Hepatocyte (in vitro differentiated cells): Measurements from ENCODE around the gene TPPP3.

Experiments
- EZH2 ChIP-seq: fragments of 200-600 bp; sonication (generic); IDR thresholded peaks from 2 replicates; pipeline ENCODE4 v1.6.1; 2016; ENCODE audit warnings: antibody characterized with exemption, mild to moderate bottlenecking, borderline replicate concordance
- EZH2phosphoT487 ChIP-seq: fragments of 200-600 bp; sonication (generic); IDR thresholded peaks from one replicate; pipeline ENCODE4 v1.6.1; 2018; ENCODE audit warnings: antibody characterized with exemption, mild to moderate bottlenecking, low read depth, moderate library complexity; ENCODE audit not compliant: unreplicated experiment, severe bottlenecking
- TF ChIP-seq, protein P1 (sequence below): fragments of 200-600 bp; sonication (generic); IDR thresholded peaks from 2 replicates; pipeline ENCODE4 v1.5.1; 2016; ENCODE audit warnings: antibody characterized with exemption, mild to moderate bottlenecking; ENCODE audit not compliant: poor library complexity

DNA sequence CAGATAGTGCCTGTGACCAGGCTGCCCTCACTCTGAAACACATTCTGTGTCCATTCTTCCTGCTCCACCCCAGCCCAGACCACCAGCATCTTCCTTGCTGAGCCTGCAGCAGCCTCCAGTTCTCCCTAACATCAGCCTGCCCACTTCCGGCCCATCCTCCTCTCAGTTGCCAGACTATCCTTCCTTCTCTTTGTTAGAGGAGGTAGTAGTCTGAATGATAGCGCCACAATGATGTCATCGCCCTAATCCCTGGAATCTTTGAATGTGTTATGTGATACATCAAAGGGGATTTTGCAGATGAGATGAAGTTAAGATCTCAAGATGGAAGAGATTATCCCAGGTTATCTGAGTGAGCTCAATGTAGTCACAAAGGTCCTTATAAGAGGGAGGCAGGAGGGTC, 26.2 kb upstream of the TPPP3 start:
- TF ChIP-seq, protein P1, sequence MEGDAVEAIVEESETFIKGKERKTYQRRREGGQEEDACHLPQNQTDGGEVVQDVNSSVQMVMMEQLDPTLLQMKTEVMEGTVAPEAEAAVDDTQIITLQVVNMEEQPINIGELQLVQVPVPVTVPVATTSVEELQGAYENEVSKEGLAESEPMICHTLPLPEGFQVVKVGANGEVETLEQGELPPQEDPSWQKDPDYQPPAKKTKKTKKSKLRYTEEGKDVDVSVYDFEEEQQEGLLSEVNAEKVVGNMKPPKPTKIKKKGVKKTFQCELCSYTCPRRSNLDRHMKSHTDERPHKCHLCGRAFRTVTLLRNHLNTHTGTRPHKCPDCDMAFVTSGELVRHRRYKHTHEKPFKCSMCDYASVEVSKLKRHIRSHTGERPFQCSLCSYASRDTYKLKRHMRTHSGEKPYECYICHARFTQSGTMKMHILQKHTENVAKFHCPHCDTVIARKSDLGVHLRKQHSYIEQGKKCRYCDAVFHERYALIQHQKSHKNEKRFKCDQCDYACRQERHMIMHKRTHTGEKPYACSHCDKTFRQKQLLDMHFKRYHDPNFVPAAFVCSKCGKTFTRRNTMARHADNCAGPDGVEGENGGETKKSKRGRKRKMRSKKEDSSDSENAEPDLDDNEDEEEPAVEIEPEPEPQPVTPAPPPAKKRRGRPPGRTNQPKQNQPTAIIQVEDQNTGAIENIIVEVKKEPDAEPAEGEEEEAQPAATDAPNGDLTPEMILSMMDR: no peak
- no peak for TF ChIP-seq EZH2
- no peak for TF ChIP-seq EZH2phosphoT487
